Fibroblast of skin of abdomen (primary cell): ENCODE measurements around the gene TLK1.
"Not testable (repeated sequence)": the region's sequence is repeated elsewhere in the genome, so short reads cannot be mapped to it uniquely, and the experiment has no call there.

Experiments
- DNase-seq: peaks from one replicate; pipeline ENCODE4 v3.0.0-alpha.2; 2013

Gene TLK1

DNA sequence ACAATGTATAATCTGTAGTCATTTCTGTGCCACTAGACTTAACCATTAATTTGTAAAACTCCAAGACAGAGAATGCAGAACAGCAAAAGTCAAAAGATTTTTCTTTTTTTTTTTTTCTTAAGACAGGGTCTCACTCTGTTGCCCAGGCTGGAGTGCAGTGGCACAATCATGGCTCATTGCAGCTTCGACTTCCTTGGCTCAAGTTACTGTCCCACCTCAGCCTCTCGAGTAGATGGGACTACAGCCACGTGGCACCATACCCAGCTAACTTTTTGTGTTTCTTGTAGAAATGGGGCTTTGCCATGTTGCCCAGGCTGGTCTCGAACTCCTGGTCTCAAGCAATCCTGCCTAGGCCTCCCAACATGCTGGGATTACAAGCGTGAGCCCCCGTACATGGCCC is 80.1 kb downstream of the TLK1 start:
- DNase-seq: no peak

DNA sequence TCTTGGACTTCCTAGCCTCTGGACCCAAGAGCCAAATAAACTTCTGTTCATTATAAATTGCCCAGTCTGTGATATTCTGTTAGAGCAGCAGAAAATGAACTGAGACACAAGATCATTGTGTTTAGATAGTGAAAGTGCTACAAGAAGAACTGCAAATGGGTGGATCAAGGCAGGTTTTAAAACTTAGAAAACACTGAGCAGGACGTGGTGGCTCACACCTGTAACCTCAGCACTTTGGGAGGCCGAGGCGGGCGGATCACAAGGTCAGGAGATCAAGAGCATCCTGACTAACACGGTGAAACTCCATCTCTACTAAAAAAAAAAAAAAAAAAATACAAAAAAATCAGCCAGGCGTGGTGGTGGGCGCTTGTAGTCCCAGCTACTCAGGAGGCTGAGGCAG is 84.3 kb downstream of the TLK1 start:
- DNase-seq: not testable (repeated sequence)

DNA sequence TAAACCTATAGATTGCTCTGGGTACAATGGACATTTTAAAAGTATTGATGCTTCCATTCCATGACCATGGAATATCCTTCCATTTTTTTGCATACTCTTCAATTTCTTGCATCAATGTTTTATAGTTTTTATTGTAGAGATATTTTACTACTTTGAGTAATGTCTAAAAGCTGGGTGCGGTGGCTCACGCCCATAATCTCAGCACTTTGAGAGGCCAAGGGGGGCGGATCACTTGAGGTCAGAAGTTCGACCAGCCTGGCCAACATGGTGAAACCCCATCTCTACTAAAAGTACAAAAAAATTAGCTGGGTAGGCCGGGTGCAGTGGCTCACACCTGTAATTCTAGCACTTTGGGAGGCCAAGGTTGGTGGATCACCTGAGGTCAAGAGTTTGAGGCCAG is 88.5 kb downstream of the TLK1 start:
- DNase-seq: no peak

DNA sequence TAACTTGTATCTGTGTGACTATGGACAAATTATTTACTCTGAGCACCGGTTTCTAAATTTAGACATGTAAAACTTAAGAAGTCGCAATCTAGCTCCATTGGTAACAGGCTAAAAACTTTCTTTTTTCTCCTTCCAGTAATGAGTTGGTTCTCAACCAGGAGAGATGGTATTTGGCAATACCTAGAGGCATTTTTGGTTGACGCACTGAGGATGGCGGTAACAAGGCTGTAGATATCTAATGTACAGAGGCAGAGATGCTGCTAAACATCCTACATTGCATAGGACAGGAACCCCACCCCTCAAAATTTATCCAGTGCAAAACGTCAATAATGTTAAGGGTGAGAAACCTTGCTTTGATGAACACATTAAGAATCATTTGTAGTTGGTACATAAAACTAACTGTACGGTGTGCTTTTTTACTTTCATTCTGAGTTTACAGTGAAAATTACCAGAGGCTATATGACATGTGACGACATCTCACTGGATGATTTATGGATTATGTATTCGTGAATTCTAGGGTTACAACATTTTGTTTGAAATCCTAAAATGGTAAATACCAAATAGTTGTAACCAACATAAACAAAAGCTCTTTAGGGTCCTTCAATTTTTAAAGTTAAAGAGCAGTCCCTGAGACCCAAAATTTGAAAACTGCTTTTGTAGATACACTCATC is 91.3 kb downstream of the TLK1 start:
- DNase-seq: no peak

DNA sequence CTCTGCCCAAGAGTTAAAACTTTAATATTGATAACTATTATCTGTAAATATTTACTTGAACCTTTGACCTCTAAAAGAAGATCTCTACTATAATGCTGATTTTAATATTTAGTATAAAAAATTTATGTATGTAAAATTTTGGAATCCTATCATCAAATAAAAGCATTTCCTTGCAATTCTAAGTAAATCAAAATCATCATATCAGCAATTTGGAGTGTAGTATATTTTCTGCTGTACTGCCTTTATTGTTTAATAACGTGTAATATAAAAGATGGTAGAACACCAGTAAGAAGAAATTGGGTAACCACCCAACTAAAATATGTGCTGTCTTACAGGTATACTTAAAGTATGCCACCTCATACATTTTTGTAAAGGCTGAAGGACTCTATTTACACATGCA is 94.6 kb downstream of the TLK1 start:
- no peak for DNase-seq

DNA sequence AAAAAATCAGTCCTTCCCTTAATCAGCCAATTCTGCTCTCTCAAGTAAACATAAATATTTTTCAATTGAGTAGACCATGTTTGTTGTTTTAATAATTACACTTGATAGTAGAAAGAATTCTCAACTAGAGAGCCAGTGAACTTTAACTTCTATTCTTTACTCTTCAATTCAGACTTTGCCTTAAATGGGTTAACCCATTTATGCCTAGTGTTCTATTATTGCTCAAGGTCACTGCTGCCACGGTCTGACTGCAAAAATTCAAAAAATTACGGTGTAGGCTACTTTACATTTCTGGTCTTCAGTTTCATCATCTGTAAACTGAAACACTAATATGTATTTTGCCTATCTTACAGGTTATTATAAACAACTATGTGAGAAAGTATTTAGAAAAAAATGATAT is 103.1 kb downstream of the TLK1 start:
- DNase-seq: no peak

DNA sequence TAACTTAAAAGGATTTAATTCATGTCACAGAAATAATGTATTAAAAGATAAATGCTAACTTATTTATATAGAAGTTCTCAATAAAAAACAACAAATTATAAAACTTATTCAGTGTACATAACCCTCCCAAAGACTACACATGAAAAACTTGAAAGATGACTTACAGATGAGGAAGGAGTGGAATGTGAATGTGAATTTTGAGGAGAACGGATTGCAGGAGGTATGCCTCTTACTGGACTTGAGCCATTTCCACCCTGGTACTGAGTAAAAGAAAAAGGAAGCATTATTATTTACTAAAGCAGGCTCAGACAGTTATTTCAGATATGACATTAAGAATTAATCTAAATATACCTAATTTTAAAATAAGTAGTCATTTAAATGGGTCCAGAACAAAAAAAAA is 104.4 kb downstream of the TLK1 start:
- peak; percentile 64 for DNase-seq

DNA sequence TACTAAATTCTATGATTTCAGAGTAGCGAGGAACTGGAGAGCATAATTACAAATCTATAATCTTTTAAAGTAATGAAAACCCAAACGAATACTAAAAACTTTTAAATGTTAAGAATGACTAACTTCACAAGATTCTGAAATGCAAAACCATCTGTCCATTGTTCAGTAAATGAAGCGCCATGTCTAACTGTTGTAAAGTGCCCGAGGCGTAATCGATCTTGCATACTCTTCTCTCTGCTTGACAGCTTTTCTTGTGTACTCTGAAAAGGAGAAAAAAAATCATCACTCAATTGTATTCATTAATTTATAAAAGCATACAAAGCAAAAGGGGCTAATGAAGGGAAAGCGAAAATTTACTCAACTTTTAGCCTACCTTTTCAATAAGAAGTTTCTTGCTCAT is 111.0 kb downstream of the TLK1 start:
- DNase-seq: no peak

DNA sequence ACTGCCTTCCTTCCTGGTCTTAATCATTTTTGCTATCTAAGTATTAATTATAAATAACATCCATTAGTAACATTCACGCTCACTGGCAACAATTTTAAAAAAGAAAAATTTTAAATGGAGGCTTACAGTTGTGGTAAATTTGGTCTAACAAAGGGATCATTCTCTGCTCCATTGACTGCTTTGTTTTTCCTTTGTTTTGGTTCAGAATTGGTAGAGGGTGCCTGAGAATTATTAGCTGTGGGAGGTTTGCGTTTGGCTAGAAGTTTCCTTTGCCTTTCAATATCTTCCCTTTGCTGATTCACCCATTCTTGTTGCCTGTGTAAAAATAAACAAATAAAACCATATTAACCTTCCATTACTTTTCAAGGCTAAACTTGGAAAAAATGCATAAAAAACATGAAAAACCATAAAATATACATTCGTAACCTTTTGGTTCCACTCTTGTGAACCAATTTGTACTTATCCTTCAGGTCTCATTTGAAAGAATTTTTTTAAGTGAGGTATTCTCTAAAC is 114.6 kb downstream of the TLK1 start:
- no peak for DNase-seq

DNA sequence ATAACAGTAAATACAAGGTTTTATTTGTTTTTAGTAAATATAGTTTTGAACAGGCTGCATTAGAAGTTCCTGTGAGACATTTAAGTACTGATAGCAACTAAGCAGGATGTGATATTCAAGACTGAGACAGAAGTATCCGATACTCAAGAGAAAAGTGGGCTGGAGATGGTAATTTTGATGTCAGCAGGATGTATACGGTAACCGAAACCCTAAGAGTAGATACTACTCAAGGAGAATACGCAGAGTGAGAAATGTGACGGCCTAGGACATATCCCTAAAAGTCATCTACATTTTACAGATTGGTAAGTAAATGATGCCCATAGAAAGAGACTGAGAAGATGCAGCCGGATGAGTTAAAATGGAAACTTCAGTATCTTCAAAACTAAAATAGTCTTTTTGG is 116.3 kb downstream of the TLK1 start:
- no peak for DNase-seq

DNA sequence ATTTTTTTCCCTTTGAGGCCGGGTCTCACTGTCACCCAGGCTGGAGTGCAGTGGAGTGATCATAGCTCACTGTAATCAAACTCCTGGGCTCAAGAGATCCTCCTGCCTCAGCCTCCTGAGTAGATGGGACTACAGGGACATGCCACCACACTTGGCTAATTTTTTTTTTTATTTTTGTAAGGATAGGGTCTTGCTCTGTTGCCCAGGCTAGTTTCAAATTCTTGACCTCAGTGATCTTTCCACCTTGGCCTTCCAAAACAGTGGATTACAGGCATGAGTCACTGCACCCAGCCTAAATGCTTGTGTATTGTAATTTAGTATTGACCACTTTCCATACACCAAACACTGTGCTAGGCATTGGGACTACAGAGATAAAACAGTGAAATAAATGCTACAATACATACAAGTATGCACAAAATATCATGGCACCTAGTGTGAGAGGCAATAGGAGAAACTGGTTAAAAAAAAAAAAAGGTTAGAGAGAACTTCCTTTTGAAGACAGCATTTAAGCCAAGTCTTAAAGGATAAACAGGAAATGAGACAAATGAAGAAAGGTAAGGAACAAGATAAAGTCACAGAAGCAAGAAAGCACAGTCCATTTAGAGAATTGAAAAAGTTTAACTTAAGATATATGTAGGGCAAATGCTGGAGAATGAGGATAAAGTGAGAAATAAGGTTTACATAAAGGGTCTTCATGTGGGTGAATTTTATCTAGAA is 118.3 kb downstream of the TLK1 start:
- DNase-seq: no peak

DNA sequence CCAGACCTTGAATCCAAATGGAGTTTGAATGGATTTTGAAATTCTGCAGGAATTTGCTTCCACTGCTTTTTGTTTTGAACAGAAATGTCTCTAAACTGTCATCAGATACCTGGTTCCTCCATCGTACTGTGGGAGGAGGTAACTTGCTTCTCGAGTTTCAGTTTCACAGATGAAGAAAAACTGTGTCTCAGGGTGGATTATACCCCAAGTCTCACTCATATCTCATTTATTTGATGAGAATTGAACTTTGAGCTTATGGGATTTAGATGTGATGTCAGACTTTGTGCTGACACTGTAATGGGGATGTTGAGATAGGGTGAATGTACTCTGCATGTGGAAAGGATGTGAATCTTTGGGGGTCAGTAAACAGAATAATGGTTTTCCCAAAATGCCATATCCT is 124.2 kb downstream of the TLK1 start:
- DNase-seq: no peak

DNA sequence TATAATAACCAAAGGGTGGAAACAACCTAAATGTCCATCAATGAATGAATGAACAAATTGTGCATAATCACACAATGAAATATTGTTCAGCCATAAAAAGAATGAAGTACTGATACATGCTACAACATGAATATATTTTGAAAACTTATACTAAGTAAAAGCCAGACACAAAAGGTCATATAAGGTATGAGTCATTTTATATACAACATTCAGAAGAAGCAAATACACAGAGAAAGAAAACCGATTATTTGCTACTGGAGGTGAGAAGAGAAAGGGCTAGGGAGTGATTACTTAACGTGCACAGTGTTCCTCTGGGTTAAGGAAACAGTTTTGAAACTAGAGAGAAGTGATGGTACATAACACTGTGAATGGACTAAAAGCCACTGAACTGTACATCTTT is 126.4 kb downstream of the TLK1 start:
- DNase-seq: no peak

DNA sequence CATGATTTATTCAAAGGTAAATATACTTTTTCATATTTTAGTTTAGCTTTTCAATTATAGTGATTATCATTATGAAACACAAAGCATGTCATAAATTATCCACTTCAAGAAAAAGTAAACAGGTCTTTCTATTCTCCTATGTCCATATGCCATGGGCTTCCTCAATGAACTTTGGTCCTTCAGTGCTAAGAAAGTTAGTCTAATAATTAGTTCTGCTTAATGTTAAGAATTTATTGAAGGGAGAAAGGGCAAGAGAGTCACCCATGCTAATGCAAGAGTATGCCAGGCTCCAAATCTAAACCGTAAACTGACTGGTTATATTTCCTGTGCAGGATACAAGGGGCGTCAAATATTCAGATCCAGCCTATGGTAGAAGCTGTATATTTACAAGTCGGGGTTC is 135.5 kb downstream of the TLK1 start:
- DNase-seq: no peak

DNA sequence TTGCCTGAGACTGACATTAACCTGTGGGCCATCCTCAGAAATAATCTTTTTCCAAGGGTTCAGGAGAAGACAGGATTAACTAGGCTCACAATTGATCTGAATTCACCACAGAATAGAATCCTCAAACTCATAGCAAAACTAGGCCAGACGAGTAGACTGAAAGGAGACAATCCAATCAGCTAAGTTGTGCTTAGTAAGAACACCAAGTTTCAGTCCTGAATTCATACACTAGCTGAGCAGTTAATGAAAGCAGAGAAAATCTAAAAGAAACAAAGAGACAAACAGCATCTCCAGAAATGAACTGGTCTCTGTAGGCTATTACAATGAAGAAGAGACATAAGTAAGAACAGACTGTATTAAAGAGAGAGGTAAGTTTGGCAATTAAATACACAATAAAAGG is 142.2 kb downstream of the TLK1 start:
- DNase-seq: no peak

DNA sequence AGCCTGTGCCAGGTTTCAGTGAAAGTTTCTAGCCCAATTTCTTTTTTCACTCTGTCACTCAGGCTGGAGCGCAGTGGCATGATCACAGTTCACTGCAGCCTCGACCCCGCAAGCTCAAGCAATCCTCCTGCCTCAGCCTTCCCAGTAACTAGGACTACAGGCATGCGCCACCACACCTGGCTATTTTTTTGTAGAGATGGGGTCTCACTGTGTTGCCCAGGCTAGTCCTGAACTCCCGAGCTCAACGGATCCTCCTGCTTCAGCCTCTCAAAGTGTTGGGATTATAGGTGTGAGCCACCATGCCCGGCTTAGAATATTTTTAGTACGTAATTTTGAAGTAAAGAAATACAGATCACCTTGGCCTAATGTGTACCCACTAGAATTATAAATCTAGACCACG is 144.6 kb downstream of the TLK1 start:
- DNase-seq: no peak

DNA sequence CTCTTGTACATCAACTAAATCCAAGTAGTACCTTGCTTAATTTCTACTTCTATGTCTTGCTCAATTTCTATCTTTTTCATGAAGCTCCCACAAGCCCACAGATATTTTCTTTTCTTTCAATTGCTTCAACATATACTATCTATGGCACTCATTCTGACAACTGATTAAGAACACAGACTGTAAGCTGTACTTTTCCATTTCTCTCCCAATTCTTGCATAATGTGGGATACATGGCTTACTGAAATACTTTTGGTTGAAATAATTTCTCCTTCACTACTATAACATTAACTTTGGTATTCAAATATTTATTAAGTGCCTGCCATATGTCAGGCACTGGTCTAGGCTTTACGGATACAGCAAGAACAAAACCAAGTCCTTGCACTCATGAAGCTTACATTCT is 146.8 kb downstream of the TLK1 start:
- DNase-seq: no peak

DNA sequence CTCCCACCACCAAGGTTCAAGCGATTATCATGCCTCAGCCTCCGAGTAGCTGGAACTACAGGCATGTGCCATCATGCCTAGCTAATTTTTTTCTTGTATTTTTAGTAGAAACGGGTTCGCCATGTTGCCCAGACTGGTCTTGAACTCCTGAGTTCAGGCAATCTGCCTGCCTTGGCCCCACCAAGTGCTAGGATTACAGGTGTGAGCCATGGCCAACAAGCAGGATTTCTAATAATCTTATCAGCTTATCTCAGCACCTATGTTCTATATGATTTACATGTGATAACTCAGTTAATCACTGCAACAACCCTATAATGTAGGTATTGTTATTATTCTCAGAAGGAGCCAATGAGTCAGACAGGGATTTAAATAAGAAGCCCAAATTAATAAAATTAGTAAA is 151.3 kb downstream of the TLK1 start:
- no peak for DNase-seq

DNA sequence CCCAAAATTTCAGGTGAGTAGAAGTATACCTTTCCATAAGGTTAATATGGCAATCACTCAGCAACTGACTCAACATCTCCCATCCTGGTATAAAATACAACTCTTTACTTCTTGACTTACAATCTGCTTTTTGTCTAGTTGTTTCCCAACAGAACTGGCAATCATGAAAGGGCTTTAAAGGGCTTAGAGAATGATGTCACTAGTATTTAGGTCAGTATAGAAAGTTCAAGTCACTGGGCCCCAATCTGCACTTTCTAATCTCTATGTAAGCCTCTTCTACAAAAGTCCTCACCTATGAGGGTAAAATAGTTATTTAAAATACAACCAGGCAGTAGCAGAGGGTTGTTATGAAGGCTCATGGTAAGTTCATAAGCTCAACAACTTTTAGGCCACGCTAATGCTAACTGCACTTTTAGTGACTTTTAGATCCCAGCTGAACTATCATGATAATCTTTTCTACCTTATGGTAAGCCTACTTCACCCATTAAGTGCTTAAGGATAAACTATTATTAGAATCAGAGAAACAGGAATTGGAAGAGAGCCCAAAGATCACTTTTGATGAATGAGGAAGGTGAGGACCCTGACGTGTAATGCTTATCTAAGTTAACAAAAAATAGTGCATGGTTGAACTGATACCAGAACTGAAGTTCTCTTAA is 152.0 kb downstream of the TLK1 start:
- no peak for DNase-seq

DNA sequence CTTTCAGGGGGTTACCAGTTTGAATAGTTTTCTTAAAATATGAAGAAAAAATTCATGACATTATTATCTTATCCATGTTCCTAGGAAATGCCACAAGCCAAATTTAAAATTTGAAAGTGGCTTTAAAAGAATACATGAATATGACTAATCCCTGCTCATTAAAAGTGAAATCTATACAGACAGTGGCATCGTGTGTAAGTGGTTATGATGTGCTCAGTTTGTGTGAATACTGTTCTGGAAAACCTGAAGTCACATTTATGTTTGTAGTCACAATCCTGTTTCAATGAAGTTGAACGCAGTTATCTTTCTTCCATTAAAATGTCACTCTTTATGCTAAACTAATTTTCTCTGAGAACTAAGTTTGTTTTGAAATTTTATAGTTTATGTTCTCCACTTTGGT is 155.9 kb downstream of the TLK1 start:
- no peak for DNase-seq

DNA sequence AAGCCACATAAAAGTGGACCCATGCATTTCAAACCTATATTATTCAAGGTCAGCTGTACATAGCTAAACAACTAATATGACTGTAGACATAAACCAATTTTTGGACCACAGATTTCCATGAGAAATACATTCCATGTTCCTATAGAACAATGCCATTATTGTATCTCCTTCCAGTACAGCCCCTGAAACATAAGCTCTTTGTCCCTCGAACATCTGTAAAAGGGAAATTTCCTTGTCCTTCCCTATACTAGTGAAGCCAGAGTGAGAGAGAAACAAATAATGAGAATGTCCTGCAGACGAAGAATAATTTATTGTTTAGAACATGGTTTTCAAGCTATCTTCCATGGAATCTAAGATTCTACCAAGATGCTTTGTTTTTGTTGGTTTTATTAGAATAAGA is 156.3 kb downstream of the TLK1 start:
- no peak for DNase-seq

DNA sequence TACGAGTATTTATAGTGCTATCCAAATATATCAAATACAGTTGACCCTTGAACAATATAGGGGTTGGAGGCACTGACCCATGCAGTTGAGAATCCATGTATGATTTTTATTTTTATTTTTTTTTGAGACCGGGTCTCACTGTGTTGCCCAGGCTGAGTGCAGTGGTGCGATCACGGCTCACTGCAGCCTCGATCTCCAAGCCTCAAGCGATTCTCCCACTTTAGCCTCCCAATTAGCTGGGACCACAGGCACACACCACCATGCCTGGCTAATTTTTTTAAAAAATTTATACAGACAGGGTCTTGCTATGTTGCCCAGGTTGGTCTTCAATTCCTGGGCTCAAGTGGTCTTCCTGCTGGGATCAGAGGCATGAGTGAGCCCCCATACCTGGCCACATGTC is 161.0 kb downstream of the TLK1 start:
- DNase-seq: no peak

DNA sequence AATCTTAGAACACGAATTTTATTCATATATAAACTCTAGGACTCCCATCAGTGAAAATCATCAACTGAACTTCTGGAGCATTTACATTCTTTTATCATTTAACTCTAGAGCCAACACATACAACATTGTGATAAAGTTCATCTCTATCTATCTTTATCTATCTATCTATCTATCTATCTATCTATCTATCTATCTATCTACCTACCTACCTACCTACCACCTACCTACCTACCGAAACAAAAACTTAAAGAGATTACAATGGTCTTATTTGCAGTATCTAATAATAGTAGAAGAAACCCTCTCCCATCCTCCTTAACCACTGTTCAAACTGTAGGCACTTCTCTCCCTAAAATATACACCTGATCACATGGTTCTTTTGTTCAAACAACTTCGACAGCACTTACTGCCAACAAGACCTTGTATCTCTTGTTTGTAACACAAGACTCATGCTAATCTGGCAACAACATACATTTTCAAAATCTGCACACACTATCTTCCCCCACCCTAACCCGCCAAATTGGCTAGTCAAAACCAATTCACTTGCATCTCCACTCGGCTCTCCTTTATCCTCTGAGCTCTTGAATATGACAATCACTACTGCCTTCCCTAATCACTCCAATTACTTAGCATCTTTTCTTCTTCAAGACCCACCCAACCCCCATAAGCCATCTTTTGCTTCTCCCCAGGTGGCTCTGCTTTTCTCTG is 162.6 kb downstream of the TLK1 start:
- DNase-seq: no peak
